Measurements from ENCODE around the gene PPP1R13L. TPM values are rescaled to one million over a fixed set of nuclear protein-coding genes. Genes with fewer than 3 reads are reported as not detected.

PPP1R13L gene
- total RNA-seq, 1 experiment from 2014 or later, result 36.4 TPM

DNA sequence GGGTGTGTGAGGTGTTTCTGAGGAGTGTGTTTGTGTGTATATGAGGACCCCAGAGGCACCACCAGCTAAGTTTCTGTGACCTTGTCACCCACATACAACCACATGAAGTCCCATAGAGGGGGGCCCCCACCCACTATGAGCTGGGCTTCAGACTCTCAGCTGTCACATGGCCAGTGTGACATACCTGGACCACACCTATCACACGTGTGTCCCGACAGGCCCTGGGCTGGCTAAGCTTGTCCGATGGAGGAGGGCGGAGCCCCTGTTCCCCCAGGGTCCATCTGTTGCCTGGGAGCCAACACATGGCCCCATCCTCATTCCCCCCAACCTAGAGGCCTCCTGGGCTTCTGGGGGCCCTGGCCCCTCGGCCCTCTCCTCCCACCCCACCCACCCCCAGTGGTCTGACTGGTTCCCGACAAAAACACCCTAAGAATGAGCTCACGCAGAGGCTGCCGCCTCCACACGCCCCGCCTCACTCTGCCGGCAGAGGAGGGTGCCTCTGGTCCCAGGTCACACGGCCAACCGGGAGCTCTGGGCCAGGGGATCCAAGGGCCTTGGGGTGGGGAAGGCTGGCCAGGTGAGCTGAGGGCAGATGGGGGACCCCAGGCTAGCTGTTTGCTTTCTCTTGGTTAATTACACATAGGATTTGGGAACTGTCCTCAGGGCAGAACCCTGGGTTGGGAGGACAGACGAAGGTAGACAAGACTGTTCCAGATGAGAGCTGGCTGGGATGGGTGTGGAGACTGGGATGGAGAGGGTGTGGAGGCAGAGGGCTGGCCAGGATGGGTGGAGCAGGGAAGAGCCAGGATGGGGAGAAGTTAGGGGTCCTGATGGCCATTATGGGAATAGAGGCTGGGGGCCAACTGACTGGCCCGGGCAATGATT lies 60.0 kb downstream of the PPP1R13L start:
- TF ChIP-seq EZH2phosphoT487 (IDR thresholded peaks at IDR 0.05; ENCODE audit: borderline replicate concordance, low read length) (no peak), CTCF (conservative IDR thresholded peaks at IDR 0.05; ENCODE audit: low read depth, low read length) (no peak), EZH2 (IDR thresholded peaks at IDR 0.05; ENCODE audit: low read length, unreplicated experiment) (no peak)
- DNase-seq (no peak), ATAC-seq (no peak)
- intact Hi-C loops (cut with micrococcal nuclease), result no loop called here
- no peaks in the 10 kb centered on the region for H3K27me3 ChIP-seq (ENCODE audit: low read length)
- BruUV-seq (replicated peaks), result no TSS peak
- no peak overlapping the region for H3K9ac ChIP-seq (ENCODE audit: low read length)
- H3K36me3 ChIP-seq (ENCODE audit: low read depth, low read length), result no peaks in the 10 kb centered on the region
- H3K27ac ChIP-seq (ENCODE audit: low read length), result no peak overlapping the region
- no peaks in the 10 kb centered on the region for H4K20me1 ChIP-seq (ENCODE audit: low read length)
- H3K79me2 ChIP-seq (ENCODE audit: low read length), result peaks cover 12% of the 10 kb centered on the region; the same call in 1 of the 2 replicates
- H2AFZ ChIP-seq (ENCODE audit: low read length), result no peak overlapping the region
- ChIA-PET CTCF (no interaction called here), POLR2A (ENCODE audit: unreplicated experiment) (no interaction called here)
- peaks cover 10% of the 10 kb centered on the region; the same call in 1 of the 2 replicates for H3K4me1 ChIP-seq (ENCODE audit: insufficient read depth, low read length)
- no peaks in the 10 kb centered on the region for H3F3A ChIP-seq (ENCODE audit: low read length, unreplicated experiment)
- no peaks in the 10 kb centered on the region for H3K9me2 ChIP-seq (replicated peaks; ENCODE audit: low read length)
- no peak overlapping the region for H3K4me3 ChIP-seq (ENCODE audit: low read length)
- no peaks in the 10 kb centered on the region for H3K9me3 ChIP-seq (ENCODE audit: low read length)
- no peak overlapping the region for H3K4me2 ChIP-seq (ENCODE audit: low read length)

DNA sequence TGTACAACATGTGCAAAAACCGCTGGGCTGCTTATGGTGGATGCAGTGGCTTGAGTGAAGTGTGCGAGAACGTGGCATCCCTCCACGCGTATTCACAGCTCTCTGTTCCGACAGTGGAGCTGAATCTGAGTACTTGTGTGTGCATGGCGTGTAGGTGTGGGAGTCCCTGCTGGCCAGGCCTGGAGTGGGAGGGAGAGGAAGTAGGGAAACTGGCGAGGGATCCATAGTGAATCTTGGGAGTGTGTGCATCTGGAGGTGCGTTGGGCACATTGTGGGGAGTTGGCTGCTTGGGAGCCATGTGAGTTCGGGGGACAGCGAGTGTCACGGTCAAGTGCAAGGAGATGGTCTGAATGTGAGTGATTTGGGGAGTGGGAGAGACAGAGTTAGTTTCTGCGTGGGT lies 62.0 kb downstream of the PPP1R13L start:
- no peaks in the 10 kb centered on the region for H3F3A ChIP-seq (ENCODE audit: low read length, unreplicated experiment)
- no peak overlapping the region for H3K9ac ChIP-seq (ENCODE audit: low read length)
- H3K79me2 ChIP-seq (ENCODE audit: low read length), result peaks cover 12% of the 10 kb centered on the region; the same call in 1 of the 2 replicates
- no peak overlapping the region for H3K4me3 ChIP-seq (ENCODE audit: low read length)
- ATAC-seq (no peak), DNase-seq (no peak)
- H3K9me3 ChIP-seq (ENCODE audit: low read length), result no peaks in the 10 kb centered on the region
- no peaks in the 10 kb centered on the region for H4K20me1 ChIP-seq (ENCODE audit: low read length)
- TF ChIP-seq CTCF (conservative IDR thresholded peaks at IDR 0.05; ENCODE audit: low read depth, low read length), result no peak
- TF ChIP-seq EZH2phosphoT487 (IDR thresholded peaks at IDR 0.05; ENCODE audit: borderline replicate concordance, low read length), result no peak
- no peak for TF ChIP-seq EZH2 (IDR thresholded peaks at IDR 0.05; ENCODE audit: low read length, unreplicated experiment)
- no peaks in the 10 kb centered on the region for H3K27me3 ChIP-seq (ENCODE audit: low read length)
- intact Hi-C loops (cut with micrococcal nuclease), result no loop called here
- no TSS peak for BruUV-seq (replicated peaks)
- ChIA-PET CTCF (no interaction called here), POLR2A (ENCODE audit: unreplicated experiment) (no interaction called here)
- no peaks in the 10 kb centered on the region for H3K36me3 ChIP-seq (ENCODE audit: low read depth, low read length)
- H3K27ac ChIP-seq (ENCODE audit: low read length), result no peak overlapping the region
- H2AFZ ChIP-seq (ENCODE audit: low read length), result no peak overlapping the region
- H3K4me1 ChIP-seq (ENCODE audit: insufficient read depth, low read length), result peaks cover 10% of the 10 kb centered on the region; the same call in 1 of the 2 replicates
- H3K9me2 ChIP-seq (replicated peaks; ENCODE audit: low read length), result no peaks in the 10 kb centered on the region
- no peak overlapping the region for H3K4me2 ChIP-seq (ENCODE audit: low read length)
